K562 (cell line): ENCODE data around the gene UBE2G2. TPM values are rescaled to one million over a fixed set of nuclear protein-coding genes. Genes with fewer than 3 reads are reported as not detected.
A peak's percentile ranks its signal among the peaks of the same experiment; 100 is the strongest.

Experiments used
- ATAC-seq: fragments of 200-7000 bp; cut with Tn5 transposase; 3 replicates; pipeline ENCODE4 v1.9.1; 2020; ENCODE audit warnings: moderate library complexity
- BruUV-seq: library from RNA; stranded (reverse); fragments of 400-500 nt; replicated peaks from 2 replicates; lab custom pipeline; 2021; lab: Mats Ljungman, UMichigan
- CTCF ChIA-PET: fragments of 300-600 bp; formaldehyde crosslinking; extraction: SDS; loops from one replicate; lab custom pipeline; 2021; ENCODE audit warnings: low intra/inter-chr PET ratio; lab: Yijun Ruan, JAX
- POLR2A ChIA-PET: fragments of 300-600, 350-650 bp; sonication (Branson Sonifier 250); formaldehyde crosslinking; extraction: SDS; loops from one replicate; lab custom pipeline; 2021; ENCODE audit warnings: antibody characterized with exemption, inconsistent platforms; lab: Yijun Ruan, JAX
- DNase-seq, 4 experiments: peaks; one replicate each; pipeline versions ENCODE4 v3.0.0 to v3.0.0-alpha.2; 2011 to 2018; ENCODE audit warnings: low spot score in 3 of 4, mixed read lengths in 3 of 4; ENCODE audit errors: extremely low read depth in 1 of 4
- FAIRE-seq: peaks from 2 replicates; lab custom pipeline; 2011; peaks lifted over from hg19 to GRCh38; lab: Jason Lieb, UNC
- H2AFZ ChIP-seq: 2 replicates; pipeline ENCODE4 v1.6.0; 2011; ENCODE audit warnings: low read depth, low read length, control low read depth, inconsistent platforms
- H3K27ac ChIP-seq: fragments of 200-600 bp; 3 replicates; pipeline ENCODE4 v1.8.0; 2011; ENCODE audit warnings: low read depth, mild to moderate bottlenecking, control low read depth, inconsistent platforms, low read length, moderate library complexity, mixed read lengths; ENCODE audit errors: extremely low read depth
- H3K27me3 ChIP-seq, 2 experiments: fragments of 300-600 bp in 1 of 2; 2 replicates in 1 of 2; 3 replicates in 1 of 2; pipeline versions ENCODE4 v1.6.0 to v1.8.0; 2011; ENCODE audit warnings: inconsistent platforms in 2 of 2, low read length in 2 of 2, mild to moderate bottlenecking in 1 of 2, mixed read lengths in 1 of 2, moderate library complexity in 1 of 2; ENCODE audit not compliant: control insufficient read depth in 2 of 2, insufficient read depth in 2 of 2
- H3K36me3 ChIP-seq: fragments of 300-600 bp; 3 replicates; pipeline ENCODE4 v1.8.0; 2011; ENCODE audit warnings: mild to moderate bottlenecking, low read length, inconsistent platforms; ENCODE audit not compliant: control insufficient read depth, insufficient read depth
- H3K4me1 ChIP-seq, 2 experiments: fragments of 200-600 bp in 1 of 2; replicated peaks in 1 of 2; 2 replicates in 1 of 2; 3 replicates in 1 of 2; pipeline versions ENCODE4 v1.5.1 to v1.8.0; 2011; ENCODE audit warnings: inconsistent platforms in 2 of 2, low read length in 2 of 2, mild to moderate bottlenecking in 1 of 2, mixed read lengths in 1 of 2, moderate library complexity in 1 of 2; ENCODE audit not compliant: control insufficient read depth in 2 of 2, insufficient read depth in 2 of 2
- H3K4me2 ChIP-seq: 2 replicates; pipeline ENCODE4 v1.6.1; 2011; ENCODE audit warnings: low read length, control low read depth, inconsistent platforms, mixed read lengths; ENCODE audit not compliant: insufficient read depth
- H3K4me3 ChIP-seq: fragments of 200-600 bp; sonication (generic), shearing (Covaris generic); 2 replicates; pipeline ENCODE4 v1.5.1; 2016; ENCODE audit warnings: control low read depth, inconsistent platforms
- H3K79me2 ChIP-seq: fragments of 200-600 bp; 3 replicates; pipeline ENCODE4 v1.8.0; 2011; ENCODE audit warnings: low read length, inconsistent platforms; ENCODE audit not compliant: control insufficient read depth, insufficient read depth
- H3K9ac ChIP-seq, 2 experiments: 2 replicates each; pipeline versions ENCODE4 v1.6.0 to v1.6.1; 2011; ENCODE audit warnings: low read depth in 2 of 2, low read length in 2 of 2, control low read depth in 1 of 2, inconsistent platforms in 1 of 2, mild to moderate bottlenecking in 1 of 2, mixed read lengths in 1 of 2; ENCODE audit not compliant: insufficient read depth in 1 of 2
- H3K9me1 ChIP-seq: one replicate; pipeline ENCODE4 v1.6.0; 2011; ENCODE audit warnings: inconsistent platforms, mild to moderate bottlenecking, low read length, moderate library complexity; ENCODE audit not compliant: control insufficient read depth, insufficient read depth
- H3K9me3 ChIP-seq: replicated peaks from 2 replicates; pipeline ENCODE4 v1.5.1; 2011; ENCODE audit warnings: low read depth, low read length, inconsistent platforms; ENCODE audit not compliant: control insufficient read depth, insufficient read depth
- H4K20me1 ChIP-seq: replicated peaks from 2 replicates; pipeline ENCODE4 v1.6.1; 2011; ENCODE audit warnings: low read length, inconsistent platforms, mixed read lengths; ENCODE audit not compliant: control insufficient read depth, insufficient read depth
- ESRRB ChIP-seq: fragments of 250-450 bp; sonication (Bioruptor Pico); IDR thresholded peaks from 2 replicates; pipeline ENCODE4 v1.5.0; 2020; ENCODE audit warnings: mild to moderate bottlenecking, moderate library complexity, borderline replicate concordance
- HLTF ChIP-seq: fragments of 450-650 bp; IDR thresholded peaks from 2 replicates; pipeline ENCODE4 v1.6.1; 2016
- NCOA4 ChIP-seq: fragments of 450-650 bp; IDR thresholded peaks from 2 replicates; pipeline ENCODE4 v1.6.1; 2018; ENCODE audit warnings: mild to moderate bottlenecking; ENCODE audit not compliant: partially characterized antibody
- POLR2G ChIP-seq: fragments of 200-400 bp; formaldehyde crosslinking; IDR thresholded peaks from 2 replicates; pipeline ENCODE4 v1.6.1; 2017; ENCODE audit warnings: low read depth, mild to moderate bottlenecking, antibody characterized with exemption, low read length, moderate library complexity
- TOE1 ChIP-seq, 2 experiments: fragments of 450-650 bp in 1 of 2; sonication (generic) in 1 of 2; formaldehyde crosslinking in 1 of 2; IDR thresholded peaks; 2 replicates each; pipeline versions ENCODE4 v1.7.1 to v1.8.0; 2016 to 2022; ENCODE audit warnings: borderline replicate concordance in 2 of 2, mild to moderate bottlenecking in 2 of 2, antibody characterized with exemption in 1 of 2, inconsistent platforms in 1 of 2, low read depth in 1 of 2, missing genetic modification reagents in 1 of 2, moderate library complexity in 1 of 2
- WGBS: fragments of 100-300 bp; shearing (Covaris generic); methylation state at CpG from one replicate; pipeline ENCODE4 v1.1.6; 2016; ENCODE audit warnings: low coverage, mixed read lengths; ENCODE audit not compliant: insufficient coverage; ENCODE audit errors: missing lambda C conversion rate; 5-methylcytosine and 5-hydroxymethylcytosine counted together
- in situ Hi-C: fragments of 300-500 bp; cut with MboI; formaldehyde crosslinking; loops from 4 replicates; pipeline ENCODE4 v1.15.0; 2018; ENCODE audit warnings: inconsistent platforms, mixed read lengths
- intact Hi-C: fragments of 100-400 bp; cut with micrococcal nuclease; formaldehyde crosslinking; loops from 2 replicates; pipeline ENCODE4 v1.14.2; 2022
- polyA plus RNA-seq, 8 experiments: library from polyadenylated mRNA; depleted of rRNA in 4 of 8; stranded (reverse) in 5 of 8; unstranded in 3 of 8; fragments of >200 nt; fragmentation: Nextera tagmentation in 2 of 8; fragmentation: Illumina TruSeq in 1 of 8; extraction: Ambion mirVana in 2 of 8; extraction: Trizol in 1 of 8; gene quantifications; 2 replicates each; pipeline versions ENCODE4 v1.2.1 to v1.2.3, GENCODE V29; 2011 to 2014; ENCODE audit warnings: inconsistent platforms in 1 of 8, missing spikeins in 1 of 8
- total RNA-seq, 7 experiments: library from RNA; depleted of rRNA in 6 of 7; stranded (reverse); fragments of >200 nt in 6 of 7; fragmentation: Illumina TruSeq in 2 of 7; extraction: Trizol in 2 of 7; gene quantifications; 2 replicates each; pipeline versions ENCODE4 v1.2.1 to v1.2.3, GENCODE V29; 2011 to 2021; ENCODE audit warnings: low replicate concordance in 1 of 7

The UBE2G2 gene
- total and polyA plus RNA-seq, 9 of the 15 experiments (the other 6 are each of a cell fraction or from before 2014, with no cell fraction given) = 47.5 to 225 (median 140) TPM

GRCh38 chr21:44771896-44772525, 29.6 kb downstream of the UBE2G2 start:
- ATAC-seq (no peak), DNase-seq (no peak), FAIRE-seq (no peak)
- 0 out of 4 replicates have a peak overlapping the region, but pooled peaks of 1 of the 2 experiments have one; percentile 11 for H3K9ac ChIP-seq
- H4K20me1 ChIP-seq = 0 out of 2 replicates have a peak, but pooled peaks cover 5% of the 10 kb centered on the region
- H3K79me2 ChIP-seq = peaks cover 4% of the 10 kb centered on the region; the same call in 1 of the 3 replicates
- H3K4me2 ChIP-seq = no peak overlapping the region
- H3K4me1 ChIP-seq = peaks cover 0 to 10% of the 10 kb centered on the region in 2 experiments; a peak in 2 of 5 replicates
- no peaks in the 10 kb centered on the region for H3K27me3 ChIP-seq
- peaks cover 8% of the 10 kb centered on the region for H3K9me1 ChIP-seq
- no peak overlapping the region for H3K27ac ChIP-seq
- H2AFZ ChIP-seq = no peak overlapping the region
- intact Hi-C loops = no loop called here
- POLR2A ChIA-PET = no interaction called here
- no TSS peak for BruUV-seq
- no peak overlapping the region for H3K4me3 ChIP-seq
- TF ChIP-seq NCOA4 (no peak), HLTF (no peak), ESRRB (CRISPR knock-in tag) (no peak), TOE1 (IDR thresholded peaks at IDR 0.05; ENCODE audit: borderline replicate concordance) (no peak), TOE1 (CRISPR knock-in tag; IDR thresholded peaks at IDR 0.05; ENCODE audit: borderline replicate concordance, low read depth) (no peak), POLR2G (0 out of 2 replicates have a peak, but pooled peaks have one; percentile 40)
- in situ Hi-C loops = no loop called here
- H3K9me3 ChIP-seq = no peaks in the 10 kb centered on the region
- H3K36me3 ChIP-seq = peaks cover 84% of the 10 kb centered on the region
- WGBS = 94% methylated on average over 17 of the region's 17 CpGs
- CTCF ChIA-PET = no interaction called here
